Hepatic stellate cell (primary cell): ENCODE data around the gene PADI4.

Source experiments
- DNase-seq: peaks from one replicate; pipeline ENCODE4 v3.0.0; 2011; ENCODE audit warnings: low spot score

Gene PADI4

GRCh38 chr1:17350083-17350482 lies 42.1 kb downstream of the PADI4 start:
- no peak for DNase-seq

- DNase-seq = no peak
These were observed 43.0 kb downstream of the PADI4 start for GRCh38 chr1:17350928-17351446.

- DNase-seq = no peak
These were observed 43.8 kb downstream of the PADI4 start for GRCh38 chr1:17351598-17352324.

- no peak for DNase-seq
These were observed 44.5 kb downstream of the PADI4 start for GRCh38 chr1:17352419-17352909.

- DNase-seq = no peak
These were observed 47.9 kb downstream of the PADI4 start for GRCh38 chr1:17355898-17356297.

GRCh38 chr1:17356387-17357026 lies 48.5 kb downstream of the PADI4 start:
- DNase-seq = no peak

GRCh38 chr1:17358557-17358956 lies 50.6 kb downstream of the PADI4 start:
- no peak for DNase-seq

GRCh38 chr1:17359031-17359430 lies 51.0 kb downstream of the PADI4 start:
- DNase-seq = no peak

GRCh38 chr1:17359808-17360207 lies 51.8 kb downstream of the PADI4 start:
- no peak for DNase-seq

- no peak for DNase-seq
These were observed 52.4 kb downstream of the PADI4 start for GRCh38 chr1:17360272-17360956.

- DNase-seq = no peak
These were observed 53.7 kb downstream of the PADI4 start for GRCh38 chr1:17361687-17362086.

- DNase-seq = no peak
These were observed 55.4 kb downstream of the PADI4 start for GRCh38 chr1:17363351-17363750.

- DNase-seq = no peak
These were observed 55.8 kb downstream of the PADI4 start for GRCh38 chr1:17363771-17364170.

- DNase-seq = no peak
These were observed 57.3 kb downstream of the PADI4 start for GRCh38 chr1:17365293-17365692.

GRCh38 chr1:17369466-17369865 lies 61.5 kb downstream of the PADI4 start:
- no peak for DNase-seq

GRCh38 chr1:17370618-17371017 lies 62.6 kb downstream of the PADI4 start:
- no peak for DNase-seq

- DNase-seq = no peak
These were observed 63.9 kb downstream of the PADI4 start, which contains the start of gene PADI6 for GRCh38 chr1:17371896-17372295. Gene PADI6, plus strand, starts transcription at chr1:17372196. Its CDS starts 50 bp downstream, at chr1:17372246.

GRCh38 chr1:17372955-17373354 lies 65.0 kb downstream of the PADI4 start:
- no peak for DNase-seq

- no peak for DNase-seq
These were observed 67.7 kb downstream of the PADI4 start for GRCh38 chr1:17375651-17376050.

GRCh38 chr1:17377325-17377953 lies 69.4 kb downstream of the PADI4 start:
- DNase-seq = no peak

- no peak for DNase-seq
These were observed 73.2 kb downstream of the PADI4 start for GRCh38 chr1:17381161-17381560.

- DNase-seq = no peak
These were observed 84.3 kb downstream of the PADI4 start for GRCh38 chr1:17392199-17392740.
